DMS53 (cell line): ENCODE data around the gene PRELP.

Experiments
- DNase-seq: peaks from one replicate; lab custom pipeline; 2025; lab: John Stamatoyannopoulos, UW

The PRELP gene

GRCh38 chr1:203524152-203524551 is 48.5 kb downstream of the PRELP start:
- no peak for DNase-seq

- DNase-seq = no peak
Measured at GRCh38 chr1:203524824-203525223, 49.2 kb downstream of the PRELP start.

- DNase-seq = no peak
Measured at GRCh38 chr1:203525685-203526084, 50.1 kb downstream of the PRELP start.

GRCh38 chr1:203526130-203526529 is 50.5 kb downstream of the PRELP start:
- no peak for DNase-seq

GRCh38 chr1:203526572-203526971 is 51.0 kb downstream of the PRELP start:
- no peak for DNase-seq

- DNase-seq = no peak
Measured at GRCh38 chr1:203527013-203527412, 51.4 kb downstream of the PRELP start.

GRCh38 chr1:203528063-203528462 is 52.5 kb downstream of the PRELP start:
- no peak for DNase-seq

- DNase-seq = no peak
Measured at GRCh38 chr1:203528976-203529835, 53.6 kb downstream of the PRELP start.

- no peak for DNase-seq
Measured at GRCh38 chr1:203531063-203531462, 55.5 kb downstream of the PRELP start.

- no peak for DNase-seq
Measured at GRCh38 chr1:203534012-203534411, 58.4 kb downstream of the PRELP start.

GRCh38 chr1:203534526-203534925 is 58.9 kb downstream of the PRELP start:
- no peak for DNase-seq

- DNase-seq = no peak
Measured at GRCh38 chr1:203536575-203536974, 61.0 kb downstream of the PRELP start.

- no peak for DNase-seq
Measured at GRCh38 chr1:203536980-203537455, 61.4 kb downstream of the PRELP start.

- peak; percentile 78 for DNase-seq
Measured at GRCh38 chr1:203537806-203538464, 62.3 kb downstream of the PRELP start.

GRCh38 chr1:203538726-203539125 is 63.1 kb downstream of the PRELP start:
- no peak for DNase-seq

GRCh38 chr1:203539831-203540546 is 64.4 kb downstream of the PRELP start:
- DNase-seq = peak; percentile 26
